ENCODE measurements around the gene ANKRD10.
"Not testable (repeated sequence)": the region's sequence is repeated elsewhere in the genome, so short reads cannot be mapped to it uniquely, and the experiment has no call there.

DNA sequence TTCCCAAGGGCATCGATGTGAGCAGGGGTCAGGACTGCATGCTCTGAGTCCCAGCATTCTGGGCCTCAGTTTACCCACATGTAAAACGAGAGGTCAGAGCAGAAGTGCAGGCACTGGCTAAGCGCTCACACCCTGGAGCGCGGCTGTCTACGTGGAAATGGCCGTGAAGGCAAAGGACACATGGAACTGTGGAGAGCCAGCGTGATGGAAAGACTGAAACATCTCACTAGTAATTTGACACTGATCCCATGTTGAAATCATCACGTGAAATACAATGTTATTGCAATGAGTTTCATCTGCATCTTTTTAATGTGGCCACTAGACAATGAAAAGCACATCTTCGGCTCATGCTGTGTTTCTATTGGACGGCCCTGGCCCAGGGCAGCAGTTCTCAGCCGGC lies 41.3 kb upstream of the ANKRD10 start:
- TF ChIP-seq, protein P1, sequence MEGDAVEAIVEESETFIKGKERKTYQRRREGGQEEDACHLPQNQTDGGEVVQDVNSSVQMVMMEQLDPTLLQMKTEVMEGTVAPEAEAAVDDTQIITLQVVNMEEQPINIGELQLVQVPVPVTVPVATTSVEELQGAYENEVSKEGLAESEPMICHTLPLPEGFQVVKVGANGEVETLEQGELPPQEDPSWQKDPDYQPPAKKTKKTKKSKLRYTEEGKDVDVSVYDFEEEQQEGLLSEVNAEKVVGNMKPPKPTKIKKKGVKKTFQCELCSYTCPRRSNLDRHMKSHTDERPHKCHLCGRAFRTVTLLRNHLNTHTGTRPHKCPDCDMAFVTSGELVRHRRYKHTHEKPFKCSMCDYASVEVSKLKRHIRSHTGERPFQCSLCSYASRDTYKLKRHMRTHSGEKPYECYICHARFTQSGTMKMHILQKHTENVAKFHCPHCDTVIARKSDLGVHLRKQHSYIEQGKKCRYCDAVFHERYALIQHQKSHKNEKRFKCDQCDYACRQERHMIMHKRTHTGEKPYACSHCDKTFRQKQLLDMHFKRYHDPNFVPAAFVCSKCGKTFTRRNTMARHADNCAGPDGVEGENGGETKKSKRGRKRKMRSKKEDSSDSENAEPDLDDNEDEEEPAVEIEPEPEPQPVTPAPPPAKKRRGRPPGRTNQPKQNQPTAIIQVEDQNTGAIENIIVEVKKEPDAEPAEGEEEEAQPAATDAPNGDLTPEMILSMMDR (IDR thresholded peaks at IDR 0.05) = not testable (repeated sequence)
- TF ChIP-seq EZH2phosphoT487 (IDR thresholded peaks at IDR 0.05) = not testable (repeated sequence)
